ENCODE data around the gene IDH3B.

- TF ChIP-seq CTCF (conservative IDR thresholded peaks at IDR 0.05; ENCODE audit: low read length) = no peak
- no peak for TF ChIP-seq EZH2phosphoT487 (IDR thresholded peaks at IDR 0.05; ENCODE audit: borderline replicate concordance)
Measured at GRCh38 chr20:2697768-2698167, 33.8 kb upstream of the IDH3B start.

Measured in Loucy (cell line).